Measurements from ENCODE around the gene OPRM1. TPM values are rescaled to one million over a fixed set of nuclear protein-coding genes. Genes with fewer than 3 reads are reported as not detected.
A peak's percentile ranks its signal among the peaks of the same experiment; 100 is the strongest.

The OPRM1 gene
- total and polyA plus RNA-seq, 2 donors (not counting 1 experiment from before 2014, with no cell fraction given) = not detected

DNA sequence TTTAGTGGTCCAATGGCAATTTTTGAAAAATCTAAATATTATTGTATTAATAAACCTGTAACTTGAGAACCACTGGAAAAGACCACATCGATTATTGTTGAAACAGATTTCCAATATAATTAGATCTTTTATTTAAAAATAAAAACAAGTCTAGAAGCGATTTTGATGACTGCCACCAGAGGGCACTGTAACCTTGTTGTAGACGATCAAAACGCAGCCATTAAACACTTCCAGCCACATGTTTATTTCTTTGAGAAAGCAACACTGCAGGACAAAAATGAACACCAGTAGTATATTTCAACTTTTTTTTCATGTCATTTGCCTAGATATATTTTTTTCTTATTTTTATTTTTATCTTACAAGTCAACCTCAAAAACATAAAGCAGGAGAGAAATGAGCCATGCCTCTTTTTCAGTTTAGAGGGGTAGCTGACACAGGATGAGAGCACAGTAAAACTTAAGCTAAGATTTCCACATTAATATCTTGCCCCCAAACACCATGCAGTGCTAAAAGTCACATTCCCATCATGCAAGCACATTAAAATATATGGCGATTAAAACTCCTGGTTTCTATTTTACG is 115.4 kb downstream of the OPRM1 start:
- Mint-ChIP-seq H3K4me3 (no peak overlapping the region), H3K9me3 (ENCODE audit: insufficient read depth) (no peaks in the 10 kb centered on the region), H3K4me1 (peaks cover 21% of the 10 kb centered on the region), H3K27ac (no peak overlapping the region), H3K27me3 (peaks cover 4% of the 10 kb centered on the region)
- Histone ChIP-seq H4K20me1 (ENCODE audit: control insufficient read depth, insufficient read depth, low read length, poor library complexity, severe bottlenecking) (no peaks in the 10 kb centered on the region), H3K4me1 (ENCODE audit: control insufficient read depth in 2 of 2, insufficient read depth in 2 of 2, low read length in 2 of 2) (peaks cover 16 to 17% of the 10 kb centered on the region in 2 donors), H3K27ac (ENCODE audit: low read length in 2 of 2) (no peak overlapping the region), H3K36me3 (replicated peaks in 1 of 2; ENCODE audit: control extremely low read depth in 1 of 2, control insufficient read depth in 1 of 2, extremely low read depth in 1 of 2, insufficient read depth in 2 of 2, low read length in 1 of 2) (no peaks in the 10 kb centered on the region), H3K4me2 (replicated peaks; ENCODE audit: low read depth, low read length, poor library complexity, severe bottlenecking) (no peak overlapping the region), H3K9ac (ENCODE audit: low read length) (no peak overlapping the region), H3K27me3 (replicated peaks in 1 of 4; ENCODE audit: control extremely low read depth in 1 of 4, control insufficient read depth in 3 of 4, insufficient read depth in 4 of 4, low read length in 3 of 4) (no peaks in the 10 kb centered on the region), H3K79me2 (ENCODE audit: control insufficient read depth, insufficient read depth, low read length) (no peaks in the 10 kb centered on the region), H3K9me3 (ENCODE audit: control extremely low read depth in 1 of 3, control insufficient read depth in 2 of 3, insufficient read depth in 1 of 3, low read length in 2 of 3) (no peaks in the 10 kb centered on the region), H2AFZ (ENCODE audit: insufficient read depth, low read depth, low read length, poor library complexity, severe bottlenecking) (no peak overlapping the region), H3K4me3 (ENCODE audit: control extremely low read depth in 1 of 5, extremely low read depth in 1 of 5, insufficient read depth in 1 of 5, low read depth in 2 of 5, low read length in 4 of 5) (no peak overlapping the region)
- no peak for ATAC-seq (ENCODE audit: low read depth)
- peak; percentile 60 for DNase-seq
- no CpG with 5 or more reads among the region's 6 CpGs for WGBS (ENCODE audit: insufficient coverage)
- TF ChIP-seq, protein P1, sequence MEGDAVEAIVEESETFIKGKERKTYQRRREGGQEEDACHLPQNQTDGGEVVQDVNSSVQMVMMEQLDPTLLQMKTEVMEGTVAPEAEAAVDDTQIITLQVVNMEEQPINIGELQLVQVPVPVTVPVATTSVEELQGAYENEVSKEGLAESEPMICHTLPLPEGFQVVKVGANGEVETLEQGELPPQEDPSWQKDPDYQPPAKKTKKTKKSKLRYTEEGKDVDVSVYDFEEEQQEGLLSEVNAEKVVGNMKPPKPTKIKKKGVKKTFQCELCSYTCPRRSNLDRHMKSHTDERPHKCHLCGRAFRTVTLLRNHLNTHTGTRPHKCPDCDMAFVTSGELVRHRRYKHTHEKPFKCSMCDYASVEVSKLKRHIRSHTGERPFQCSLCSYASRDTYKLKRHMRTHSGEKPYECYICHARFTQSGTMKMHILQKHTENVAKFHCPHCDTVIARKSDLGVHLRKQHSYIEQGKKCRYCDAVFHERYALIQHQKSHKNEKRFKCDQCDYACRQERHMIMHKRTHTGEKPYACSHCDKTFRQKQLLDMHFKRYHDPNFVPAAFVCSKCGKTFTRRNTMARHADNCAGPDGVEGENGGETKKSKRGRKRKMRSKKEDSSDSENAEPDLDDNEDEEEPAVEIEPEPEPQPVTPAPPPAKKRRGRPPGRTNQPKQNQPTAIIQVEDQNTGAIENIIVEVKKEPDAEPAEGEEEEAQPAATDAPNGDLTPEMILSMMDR (IDR thresholded peaks at IDR 0.05) = peak; percentile 88
- TF ChIP-seq EZH2 (IDR thresholded peaks at IDR 0.05; ENCODE audit: borderline replicate concordance, insufficient read depth, low read depth, low read length, poor library complexity, severe bottlenecking) = no peak
- intact Hi-C loops (cut with micrococcal nuclease) = loop anchor here (1.0 kb wide), 1 partner anchor 123 kb away; no protein-coding TSS in a partner anchor
- CTCF ChIA-PET = interaction anchor here (0.8 to 3.0 kb wide), 5 partner anchors 10 to 217 kb away, joined by 3 to 21 read pairs (median 8); no protein-coding TSS in a partner anchor
- POLR2A ChIA-PET = no interaction called here

DNA sequence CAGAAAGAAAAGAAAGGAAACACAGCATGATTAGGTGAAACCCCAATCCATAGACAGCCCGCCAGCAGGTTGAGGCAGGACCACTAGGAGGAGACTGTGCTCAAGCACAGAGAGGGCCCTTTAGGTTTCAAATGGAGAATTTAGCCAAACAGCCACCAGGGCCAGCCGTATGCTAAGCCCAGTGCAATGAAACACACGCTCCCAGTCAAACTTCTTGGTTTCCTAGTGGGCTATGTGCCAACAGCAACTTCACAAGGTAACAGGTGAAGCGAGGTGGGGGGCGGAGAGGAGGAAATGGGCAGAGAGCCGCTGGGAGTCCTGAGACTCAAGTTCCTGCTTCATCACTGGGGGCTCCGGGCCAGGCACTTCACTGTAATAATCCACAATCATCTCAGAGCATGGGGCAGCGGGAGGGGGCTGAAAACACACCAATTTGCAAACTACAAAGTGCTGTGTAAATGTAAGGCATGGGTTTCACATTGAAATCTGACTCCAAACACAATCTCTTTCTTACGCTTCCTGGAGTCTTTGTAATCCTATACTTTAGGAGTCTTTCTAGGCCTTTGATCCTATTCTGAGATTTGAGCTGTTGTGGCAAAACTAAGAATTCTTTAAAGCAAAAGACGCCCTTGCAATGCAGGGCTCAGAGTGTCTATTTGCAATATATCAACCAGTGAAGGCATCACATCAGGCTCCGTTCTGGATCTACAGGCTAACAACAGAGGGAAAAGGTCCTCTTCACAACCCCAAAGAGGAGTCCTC is 117.3 kb downstream of the OPRM1 start:
- peak overlapping the region in 1 of 5 experiments; percentile 17 for H3K4me3 ChIP-seq (ENCODE audit: control extremely low read depth in 1 of 5, extremely low read depth in 1 of 5, insufficient read depth in 1 of 5, low read depth in 2 of 5, low read length in 4 of 5)
- no peaks in the 10 kb centered on the region for H3K9me3 ChIP-seq (ENCODE audit: control extremely low read depth in 1 of 3, control insufficient read depth in 2 of 3, insufficient read depth in 1 of 3, low read length in 2 of 3)
- TF ChIP-seq, protein P1 (IDR thresholded peaks at IDR 0.05) = peak; percentile 34
- no peak for TF ChIP-seq EZH2 (IDR thresholded peaks at IDR 0.05; ENCODE audit: borderline replicate concordance, insufficient read depth, low read depth, low read length, poor library complexity, severe bottlenecking)
- peak overlapping the region; percentile 52 for H3K9ac ChIP-seq (ENCODE audit: low read length)
- WGBS (ENCODE audit: insufficient coverage) = 34% methylated on average over 6 of the region's 11 CpGs
- H3K27ac ChIP-seq (ENCODE audit: low read length in 2 of 2) = no peak overlapping the region
- peak; percentile 45 for ATAC-seq (ENCODE audit: low read depth)
- no peaks in the 10 kb centered on the region for H3K36me3 ChIP-seq (replicated peaks in 1 of 2; ENCODE audit: control extremely low read depth in 1 of 2, control insufficient read depth in 1 of 2, extremely low read depth in 1 of 2, insufficient read depth in 2 of 2, low read length in 1 of 2)
- H3K79me2 ChIP-seq (ENCODE audit: control insufficient read depth, insufficient read depth, low read length) = no peaks in the 10 kb centered on the region
- no peaks in the 10 kb centered on the region for H3K27me3 Mint-ChIP-seq
- intact Hi-C loops (cut with micrococcal nuclease) = no loop called here
- ChIA-PET POLR2A (no interaction called here), CTCF (interaction anchor here (1.0 to 3.9 kb wide), 3 partner anchors 119 to 215 kb away, joined by 3 to 21 read pairs (median 19); no protein-coding TSS in a partner anchor)
- peak overlapping the region; percentile 77 for H3K4me3 Mint-ChIP-seq
- peaks cover 16 to 17% of the 10 kb centered on the region in 2 donors for H3K4me1 ChIP-seq (ENCODE audit: control insufficient read depth in 2 of 2, insufficient read depth in 2 of 2, low read length in 2 of 2)
- peak; percentile 44 for DNase-seq
- no peaks in the 10 kb centered on the region for H4K20me1 ChIP-seq (ENCODE audit: control insufficient read depth, insufficient read depth, low read length, poor library complexity, severe bottlenecking)
- no peaks in the 10 kb centered on the region for H3K9me3 Mint-ChIP-seq (ENCODE audit: insufficient read depth)
- H3K27me3 ChIP-seq (replicated peaks in 1 of 4; ENCODE audit: control extremely low read depth in 1 of 4, control insufficient read depth in 3 of 4, insufficient read depth in 4 of 4, low read length in 3 of 4) = no peaks in the 10 kb centered on the region
- H3K4me2 ChIP-seq (replicated peaks; ENCODE audit: low read depth, low read length, poor library complexity, severe bottlenecking) = peak overlapping the region; percentile 63
- H2AFZ ChIP-seq (ENCODE audit: insufficient read depth, low read depth, low read length, poor library complexity, severe bottlenecking) = peak overlapping the region; percentile 79
- H3K27ac Mint-ChIP-seq = peak overlapping the region; percentile 15
- peaks cover 21% of the 10 kb centered on the region for H3K4me1 Mint-ChIP-seq
